Measurements from ENCODE around the gene SEL1L2. TPM values are rescaled to one million over a fixed set of nuclear protein-coding genes. Genes with fewer than 3 reads are reported as not detected.
"Not testable (repeated sequence)": the region's sequence is repeated elsewhere in the genome, so short reads cannot be mapped to it uniquely, and the experiment has no call there.

Gene SEL1L2, protein sequence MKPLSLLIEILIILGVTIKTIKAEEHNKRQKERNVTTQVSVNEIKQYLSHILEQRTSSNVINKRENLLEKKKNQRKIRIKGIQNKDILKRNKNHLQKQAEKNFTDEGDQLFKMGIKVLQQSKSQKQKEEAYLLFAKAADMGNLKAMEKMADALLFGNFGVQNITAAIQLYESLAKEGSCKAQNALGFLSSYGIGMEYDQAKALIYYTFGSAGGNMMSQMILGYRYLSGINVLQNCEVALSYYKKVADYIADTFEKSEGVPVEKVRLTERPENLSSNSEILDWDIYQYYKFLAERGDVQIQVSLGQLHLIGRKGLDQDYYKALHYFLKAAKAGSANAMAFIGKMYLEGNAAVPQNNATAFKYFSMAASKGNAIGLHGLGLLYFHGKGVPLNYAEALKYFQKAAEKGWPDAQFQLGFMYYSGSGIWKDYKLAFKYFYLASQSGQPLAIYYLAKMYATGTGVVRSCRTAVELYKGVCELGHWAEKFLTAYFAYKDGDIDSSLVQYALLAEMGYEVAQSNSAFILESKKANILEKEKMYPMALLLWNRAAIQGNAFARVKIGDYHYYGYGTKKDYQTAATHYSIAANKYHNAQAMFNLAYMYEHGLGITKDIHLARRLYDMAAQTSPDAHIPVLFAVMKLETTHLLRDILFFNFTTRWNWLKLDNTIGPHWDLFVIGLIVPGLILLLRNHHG
- not detected for total RNA-seq
- long read RNA-seq = 0 reads

DNA sequence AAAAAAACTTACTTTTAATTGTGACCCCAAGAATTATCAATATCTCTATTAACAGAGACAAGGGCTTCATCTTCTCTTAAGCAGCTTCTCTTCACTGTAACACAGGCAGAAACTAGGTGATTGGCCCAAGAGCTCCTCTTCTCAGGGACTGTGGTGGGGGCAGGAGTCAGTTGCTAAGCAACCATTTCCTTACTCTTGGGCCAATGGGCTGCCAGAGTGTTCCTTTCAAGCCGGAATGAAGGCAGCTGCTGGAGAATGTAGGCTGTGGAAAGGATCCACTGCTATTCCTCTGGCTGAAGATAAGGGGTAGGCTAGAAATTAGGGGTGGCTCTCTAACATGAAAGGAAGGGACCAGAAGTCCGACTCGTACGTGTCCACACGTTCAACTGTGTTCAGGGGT lies at the start of gene SEL1L2:
SEL1L2 (minus strand) TSS at position 150 of the 400 bp plus-strand sequence; CDS start at position 70, 80 bp downstream.
- no peak for DNase-seq (ENCODE audit: low spot score)

DNA sequence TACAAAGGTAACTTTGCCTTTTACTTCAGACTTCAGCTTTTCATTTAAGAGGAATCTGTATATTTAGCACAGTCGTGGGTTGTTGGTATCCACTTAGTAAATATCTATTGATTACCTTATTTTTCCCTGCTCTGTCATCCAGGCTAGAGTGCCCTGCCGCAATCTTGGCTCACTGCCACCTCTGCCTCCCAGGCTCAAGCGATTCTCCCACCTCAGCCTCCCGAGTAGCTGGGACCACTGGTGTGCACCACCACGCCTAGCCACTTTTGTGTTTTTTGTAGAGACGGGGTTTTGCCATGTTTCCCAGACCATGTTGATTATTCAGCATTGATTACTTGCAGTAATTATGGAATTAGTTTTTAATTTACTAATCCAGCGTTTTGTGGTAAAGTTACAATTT lies 46.2 kb upstream of the SEL1L2 start:
- DNase-seq (ENCODE audit: low spot score) = no peak

DNA sequence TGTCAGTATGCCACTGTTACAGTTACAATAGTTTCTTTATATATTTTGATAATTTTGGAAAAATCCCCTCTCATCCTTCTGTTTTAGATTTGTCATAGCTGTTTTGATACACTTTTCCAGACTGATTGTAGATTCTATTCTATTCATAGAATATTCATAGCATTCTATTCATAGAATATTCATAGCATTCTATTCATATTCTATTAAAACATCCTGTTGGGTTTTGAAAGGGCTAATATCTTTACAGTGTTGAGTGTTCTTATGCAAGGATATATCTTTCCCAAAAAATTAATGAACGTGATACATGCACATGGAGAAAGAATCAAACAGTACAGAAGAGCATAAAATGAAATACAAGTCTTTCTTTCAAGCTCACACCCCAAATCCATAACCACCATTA lies 42.9 kb upstream of the SEL1L2 start:
- DNase-seq (ENCODE audit: low spot score) = no peak

DNA sequence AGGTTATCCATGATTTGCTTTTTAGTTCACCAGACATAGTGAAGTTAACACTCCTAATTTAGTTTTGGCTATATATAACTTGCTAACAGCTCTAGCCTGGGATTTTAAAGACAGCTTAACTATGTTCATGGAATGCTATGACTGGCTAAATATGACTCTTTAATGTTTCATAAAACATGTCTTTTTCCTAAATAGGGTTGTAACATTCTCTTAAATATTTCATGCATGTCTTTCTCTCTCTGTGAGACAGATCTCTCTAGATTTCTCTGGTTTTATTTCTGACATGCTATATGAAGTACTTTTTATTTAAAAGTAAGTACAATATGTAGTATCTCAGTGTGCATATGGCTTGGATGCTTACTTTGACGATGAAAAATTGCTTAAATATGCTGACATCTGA lies 40.6 kb upstream of the SEL1L2 start:
- DNase-seq (ENCODE audit: low spot score) = no peak

DNA sequence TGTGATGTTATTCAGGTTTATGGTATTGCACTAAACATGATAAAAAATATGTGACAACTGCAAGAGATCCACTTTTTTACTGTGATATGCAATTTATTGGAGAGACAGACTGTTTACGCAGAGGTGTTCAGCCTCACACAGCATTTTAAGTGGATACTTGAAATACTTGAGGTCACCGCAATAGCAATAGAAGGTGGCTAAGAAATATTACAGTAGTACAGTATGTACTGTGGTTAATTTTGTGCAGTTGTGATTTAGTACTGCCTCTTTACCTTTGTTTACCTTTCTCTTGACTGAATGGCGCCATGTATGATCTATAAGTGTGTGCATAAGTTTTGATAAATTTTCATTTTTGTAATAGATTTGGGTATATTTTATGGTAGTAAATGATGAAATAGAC lies 22.3 kb upstream of the SEL1L2 start:
- no peak for DNase-seq (ENCODE audit: low spot score)

DNA sequence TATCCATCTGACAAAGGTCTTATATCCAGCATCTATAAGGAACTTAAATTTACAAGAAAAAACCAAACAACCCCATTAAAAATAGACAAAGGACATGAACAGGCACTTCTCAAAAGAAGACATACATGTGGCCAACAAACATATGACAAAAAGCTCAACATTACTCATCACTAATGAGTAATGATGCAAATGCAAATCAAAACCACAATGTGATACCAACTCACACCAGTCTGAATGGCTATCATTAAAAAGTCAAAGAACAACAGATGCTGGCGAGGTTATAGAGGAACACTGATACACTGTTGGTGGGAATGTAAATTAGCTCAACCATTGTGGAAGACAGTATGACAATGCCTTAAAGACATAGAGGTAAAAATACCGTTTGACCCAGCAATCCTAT lies 18.8 kb upstream of the SEL1L2 start:
- DNase-seq (ENCODE audit: low spot score) = no peak

DNA sequence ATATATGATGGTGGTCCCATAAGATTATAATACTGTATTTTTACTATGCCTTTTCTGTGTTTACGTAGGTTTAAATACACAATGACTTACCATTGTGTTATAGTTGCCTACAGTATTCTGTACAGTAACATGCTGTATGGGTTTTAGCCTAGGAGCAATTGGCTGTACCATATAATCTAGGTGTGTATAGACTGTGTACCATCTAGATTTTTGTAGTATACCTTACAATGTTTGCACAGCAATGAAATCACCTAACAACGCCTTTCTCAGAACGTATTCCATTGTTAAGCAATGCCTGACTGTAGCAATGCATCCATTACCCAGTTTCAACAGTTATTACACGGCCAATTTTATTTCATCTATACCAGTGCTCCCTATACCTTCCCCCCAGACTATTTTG lies 15.6 kb upstream of the SEL1L2 start:
- DNase-seq (ENCODE audit: low spot score) = no peak

DNA sequence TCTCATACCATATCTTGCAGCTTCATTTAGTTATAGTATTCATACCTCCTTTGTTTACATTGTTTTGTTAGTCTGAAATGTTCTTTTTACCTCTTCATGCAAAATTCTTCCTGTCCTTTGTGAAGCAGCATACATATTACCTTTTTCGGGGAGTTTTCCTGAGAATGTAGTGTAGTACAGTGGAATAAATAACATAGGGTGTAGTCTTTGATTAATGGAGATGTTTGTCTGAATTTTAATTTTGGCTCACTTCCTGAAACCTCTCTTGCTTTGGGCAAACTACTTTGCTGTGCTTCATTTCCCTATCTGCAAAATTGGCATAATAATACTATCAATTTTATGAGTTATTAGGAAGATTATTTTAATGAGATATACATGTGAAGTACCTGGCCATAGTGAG lies 10.5 kb upstream of the SEL1L2 start:
- no peak for DNase-seq (ENCODE audit: low spot score)

DNA sequence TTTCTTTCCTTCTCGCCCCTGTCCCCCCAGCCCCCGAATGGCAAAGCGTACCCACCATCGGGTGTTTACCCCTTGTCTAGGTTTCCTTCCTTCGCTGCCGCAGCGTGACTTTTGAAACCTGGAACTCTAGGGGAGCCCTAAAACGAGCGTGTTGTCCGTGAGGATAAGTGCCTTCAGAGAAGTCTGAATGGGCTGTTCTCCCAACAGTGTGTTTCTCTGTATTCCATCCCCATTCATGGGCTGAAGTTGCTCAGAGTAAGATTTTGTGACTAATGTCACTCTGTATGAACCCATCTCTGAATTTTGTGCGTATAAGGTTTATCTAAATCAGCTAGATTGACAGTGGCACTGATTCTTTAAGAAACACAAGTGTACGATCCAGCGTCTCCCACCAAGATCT lies 5.9 kb upstream of the SEL1L2 start:
- DNase-seq (ENCODE audit: low spot score) = no peak

DNA sequence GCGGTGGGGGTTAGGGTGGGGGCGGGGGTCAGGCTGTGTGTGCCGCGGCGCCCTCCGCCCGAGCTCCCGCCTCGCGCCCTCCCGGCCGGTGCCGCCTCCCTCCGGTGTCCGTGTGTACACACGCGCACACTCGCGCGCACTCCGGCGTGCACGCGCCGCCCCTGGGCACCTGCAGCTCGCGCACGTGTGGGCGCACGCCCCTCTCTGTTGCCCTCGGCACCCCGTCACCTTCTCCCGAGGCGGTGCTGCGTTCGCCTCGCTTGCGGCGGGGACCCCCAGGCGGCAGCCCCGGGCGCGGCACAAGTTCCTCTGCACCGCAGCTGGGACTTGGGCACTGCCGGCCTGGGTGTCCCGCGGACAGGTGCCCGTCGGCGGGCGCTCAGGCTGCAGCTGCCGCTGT lies 5.4 kb upstream of the SEL1L2 start:
- DNase-seq (ENCODE audit: low spot score) = no peak

DNA sequence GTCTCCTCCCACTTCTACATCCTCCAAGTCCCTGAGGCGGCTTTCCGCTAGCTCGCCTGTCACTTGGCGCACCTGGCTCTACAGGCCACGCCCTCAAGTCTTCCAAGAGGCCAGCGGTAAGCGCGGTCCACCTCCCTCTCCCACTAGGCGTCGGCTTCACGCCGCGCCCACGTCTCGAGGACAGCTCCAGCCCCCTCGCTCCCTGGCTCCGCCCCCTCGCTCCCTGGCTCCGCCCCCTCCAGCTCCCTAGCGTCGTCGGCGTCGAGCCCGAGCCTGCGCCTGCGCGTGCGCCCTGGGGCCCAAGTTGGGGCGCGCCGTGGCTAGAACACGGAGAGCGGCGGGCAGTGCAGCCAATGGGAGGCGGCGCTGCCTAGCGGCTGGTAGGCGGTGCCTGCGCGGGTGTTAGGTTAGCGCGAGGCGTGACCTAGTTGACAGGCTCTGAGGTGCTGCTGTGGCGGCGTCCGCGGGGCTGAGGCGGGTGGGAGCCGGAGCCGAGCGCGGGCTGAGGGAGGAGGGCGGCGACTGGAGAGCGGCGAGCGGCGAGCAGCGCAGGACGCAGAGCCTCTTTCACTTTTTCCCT lies 4.8 kb upstream of the SEL1L2 start, which contains the start of gene MACROD2:
MACROD2 (plus strand) TSS at position 431 of the 580 bp plus-strand sequence.
- peak; percentile 95 for DNase-seq (ENCODE audit: low spot score)

DNA sequence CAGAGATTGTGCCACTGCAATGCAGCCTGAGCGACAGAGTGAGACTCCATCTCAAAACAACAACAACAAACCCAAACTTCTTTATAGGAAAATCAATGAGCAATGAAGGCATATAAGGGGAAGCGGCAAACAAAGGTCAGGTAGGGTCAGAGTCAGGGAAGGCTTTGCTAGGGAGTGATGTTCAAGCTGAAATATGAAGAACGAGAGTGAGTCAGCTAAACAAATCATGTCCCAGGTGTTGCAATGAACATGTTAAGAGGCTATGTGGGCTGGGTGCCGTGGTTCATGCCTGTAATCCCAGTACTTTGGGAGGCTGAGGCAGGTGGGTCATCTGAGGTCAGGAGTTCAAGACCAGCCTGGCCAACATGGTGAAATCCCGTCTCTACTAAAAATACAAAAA lies 1.5 kb upstream of the SEL1L2 start:
- DNase-seq (ENCODE audit: low spot score) = not testable (repeated sequence)

DNA sequence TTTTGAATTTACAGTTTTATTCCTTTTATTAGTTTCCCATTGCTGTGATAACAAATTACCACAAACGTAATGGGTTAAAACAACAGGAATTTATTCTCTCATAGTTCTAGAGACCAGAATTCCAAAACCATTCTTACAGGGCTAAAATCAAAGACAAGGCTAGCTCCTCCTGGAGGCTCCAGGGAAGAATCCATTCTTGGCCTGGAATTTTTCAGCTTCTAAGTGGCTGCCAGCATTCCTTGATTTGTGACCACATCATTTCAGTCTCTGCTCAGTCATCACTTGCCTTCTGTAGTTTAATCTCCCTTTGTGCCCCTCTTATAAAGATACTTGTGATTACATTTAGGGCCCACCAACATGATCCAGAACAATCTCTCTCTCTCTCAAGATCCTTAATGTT lies 897 bp upstream of the SEL1L2 start:
- no peak for DNase-seq (ENCODE audit: low spot score)

DNA sequence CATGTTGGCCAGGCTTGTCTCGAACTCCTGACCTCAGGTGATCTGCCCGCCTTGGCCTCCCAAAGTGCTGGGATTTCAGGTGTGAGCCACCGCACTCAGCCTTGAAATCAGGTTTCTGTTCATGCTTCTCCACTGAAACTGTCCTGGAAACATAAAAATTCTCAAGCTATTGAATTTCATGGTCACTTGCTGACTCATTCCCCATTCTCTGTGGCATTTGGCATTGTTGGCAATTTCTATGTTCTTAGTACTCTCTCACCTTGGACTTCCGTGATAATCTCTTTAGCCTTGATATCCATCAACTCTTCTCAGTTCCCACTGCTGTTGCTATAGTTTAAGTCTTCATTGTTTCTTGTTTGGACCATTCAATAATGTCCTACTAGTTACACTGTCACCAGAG lies 6.2 kb downstream of the SEL1L2 start:
- DNase-seq (ENCODE audit: low spot score) = no peak

DNA sequence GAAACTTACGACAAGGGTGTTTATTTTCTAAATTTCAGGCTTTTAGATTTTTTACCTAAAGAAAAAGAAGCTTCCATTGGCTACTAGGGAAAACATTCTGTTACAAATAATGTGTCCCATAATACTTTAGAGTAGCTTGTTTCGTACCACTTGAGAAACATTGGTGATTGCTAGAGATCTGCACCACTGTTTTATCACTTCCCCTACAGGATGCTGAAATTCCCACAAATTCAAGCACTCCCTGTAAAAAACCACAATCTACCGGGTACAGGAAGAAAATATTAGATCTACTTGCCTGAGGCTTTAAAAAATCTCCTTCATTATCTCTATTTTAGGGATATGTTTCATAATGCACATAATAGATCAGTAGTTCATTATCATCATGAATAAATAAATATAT lies 29.9 kb downstream of the SEL1L2 start:
- DNase-seq (ENCODE audit: low spot score) = no peak

DNA sequence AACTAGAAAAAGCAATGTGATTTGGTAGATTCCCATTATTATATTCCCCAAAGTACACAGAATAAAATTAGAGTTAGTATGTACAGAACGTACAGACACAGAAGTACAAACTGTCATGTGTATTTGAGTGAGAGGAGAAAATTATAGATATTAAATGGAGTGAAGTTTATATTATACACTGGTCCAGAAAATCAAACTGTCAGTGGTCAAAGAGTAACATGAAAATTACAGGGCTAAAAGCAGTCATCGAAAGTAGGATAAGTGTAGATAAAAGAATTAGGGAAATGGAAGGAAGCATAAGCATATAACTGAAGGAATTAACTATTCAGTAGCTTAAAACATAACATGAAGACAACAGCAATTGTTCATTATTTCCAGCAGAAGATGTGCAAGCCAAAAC lies 30.3 kb downstream of the SEL1L2 start:
- no peak for DNase-seq (ENCODE audit: low spot score)

DNA sequence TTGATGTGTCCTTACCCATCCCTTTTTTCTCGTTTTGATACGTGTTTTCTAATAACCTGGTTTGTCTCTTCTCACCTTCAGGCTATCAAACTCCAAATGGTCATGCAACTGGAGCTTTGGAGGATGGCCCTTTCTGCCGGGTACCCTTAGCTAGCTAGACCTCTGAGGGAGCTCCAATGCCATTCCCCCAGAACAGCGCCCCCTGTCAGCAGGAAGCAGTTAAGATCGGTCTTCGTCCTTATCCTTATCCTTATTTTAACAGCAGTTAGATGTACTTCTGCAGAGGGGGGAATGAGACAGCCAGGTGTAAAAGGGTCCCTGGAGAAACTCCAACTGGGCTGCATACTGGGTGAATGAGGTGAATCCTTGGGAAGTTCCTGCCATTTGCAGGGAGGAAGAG lies 37.2 kb downstream of the SEL1L2 start:
- no peak for DNase-seq (ENCODE audit: low spot score)

DNA sequence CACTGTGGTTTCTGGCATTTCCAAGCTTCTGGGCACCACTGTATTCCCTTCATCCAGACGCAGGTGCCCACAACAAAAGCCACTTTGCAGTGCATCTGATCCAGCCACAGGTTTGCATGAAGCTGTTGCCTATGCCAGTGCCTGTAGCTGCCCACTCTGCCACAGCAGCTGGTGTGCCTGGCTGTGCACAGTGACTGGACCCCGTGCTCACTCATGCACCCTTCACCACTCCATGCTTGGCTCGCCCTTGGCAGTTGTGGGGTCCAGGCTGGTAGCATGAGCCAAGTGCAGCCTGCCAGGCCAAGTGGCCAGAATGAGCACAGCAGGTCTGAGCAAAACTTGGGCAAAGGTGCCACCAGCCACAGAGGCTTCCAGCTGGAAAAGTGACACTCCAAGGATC lies 42.7 kb downstream of the SEL1L2 start:
- DNase-seq (ENCODE audit: low spot score) = no peak

DNA sequence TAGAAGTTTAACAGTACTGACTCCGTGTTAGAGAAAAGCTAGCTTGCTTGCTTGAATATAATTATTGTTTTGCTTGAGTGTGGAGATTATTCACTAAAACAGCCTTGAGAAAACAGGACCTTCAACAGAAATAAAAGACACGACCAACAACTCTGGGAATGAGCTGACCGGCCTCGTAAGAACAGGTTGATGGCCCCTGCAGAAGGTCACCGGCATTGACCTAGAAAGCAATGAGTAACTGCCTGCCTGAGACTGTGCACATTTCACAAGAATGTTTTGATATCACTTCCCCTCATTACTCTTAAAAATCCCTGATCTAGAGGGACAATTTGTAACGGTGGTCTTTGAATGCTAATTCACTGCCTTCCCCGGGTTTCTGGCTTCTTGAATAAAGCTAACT lies 49.4 kb downstream of the SEL1L2 start:
- no peak for DNase-seq (ENCODE audit: low spot score)

DNA sequence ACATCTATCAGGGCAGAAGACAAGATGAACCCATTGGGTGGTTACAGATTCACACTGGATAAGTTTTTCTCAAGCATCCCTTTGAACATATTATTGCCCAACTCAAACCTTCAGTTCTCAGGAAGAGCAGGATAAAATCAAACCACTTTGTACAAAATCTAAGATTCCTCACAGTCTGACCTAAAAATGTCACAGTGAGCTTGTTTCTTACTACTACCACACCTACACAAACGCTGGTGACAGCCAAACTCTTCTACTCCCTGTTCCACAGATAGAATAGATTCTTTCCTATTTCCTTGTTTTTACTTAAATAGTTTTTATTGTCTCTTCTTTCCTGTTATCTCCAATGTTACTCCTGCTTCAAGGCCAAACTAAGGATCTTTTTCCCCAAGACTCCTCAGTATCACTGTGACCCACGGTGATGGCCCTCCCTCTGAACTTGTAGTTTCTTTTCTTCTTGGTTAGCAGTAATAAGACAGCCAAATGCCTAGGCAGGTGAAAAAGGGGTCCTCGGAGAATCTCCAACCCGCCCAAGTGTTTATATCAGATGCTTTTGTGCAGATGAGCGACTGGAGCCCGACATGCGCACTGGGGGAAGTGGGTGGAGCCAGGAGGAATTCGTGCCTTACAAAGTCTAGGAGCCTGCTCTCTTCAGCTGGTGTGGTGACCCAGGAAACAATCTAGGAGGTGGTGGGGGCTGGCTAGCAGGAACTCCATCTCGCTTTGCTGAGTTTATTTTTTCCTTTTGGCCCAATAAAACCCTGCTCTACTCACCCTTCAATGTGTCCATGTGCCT lies 53.4 kb downstream of the SEL1L2 start:
- no peak for DNase-seq (ENCODE audit: low spot score)

All from mesenteric fat pad (tissue), 1 donor.